Measurements from ENCODE around the gene S100P.

Gene S100P

GRCh38 chr4:6703786-6704185, 10.1 kb downstream of the S100P start:
- peaks cover 81% of the 10 kb centered on the region for H3K79me2 ChIP-seq (ENCODE audit: insufficient read depth, low read length)

DNA sequence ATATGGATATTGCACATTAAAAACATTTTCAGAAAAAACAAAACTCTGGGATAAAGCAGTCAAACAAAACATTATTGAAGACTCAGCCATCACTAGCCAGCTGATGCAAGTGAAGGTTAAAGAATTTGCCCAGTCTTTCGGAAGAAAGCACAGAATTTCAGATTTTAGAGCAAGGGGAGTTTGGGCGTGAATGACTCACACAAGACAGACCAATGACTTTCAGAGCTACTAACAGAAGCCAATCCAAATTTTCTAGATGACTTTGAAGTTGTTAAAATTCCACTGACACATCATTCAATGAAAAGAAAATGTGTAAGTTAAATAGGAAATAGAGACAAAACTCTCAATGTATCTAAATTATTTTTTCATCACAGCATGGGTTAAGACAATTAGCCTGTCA, 12.0 kb downstream of the S100P start:
- Histone ChIP-seq H4K20me1 (ENCODE audit: insufficient read depth, low read length, poor library complexity, severe bottlenecking) (peaks cover 50% of the 10 kb centered on the region), H3K9ac (ENCODE audit: low read depth, low read length, poor library complexity, severe bottlenecking) (peak overlapping the region; percentile 92), H3K9me3 (ENCODE audit: insufficient read depth, low read depth, low read length) (no peaks in the 10 kb centered on the region), H3K4me1 (ENCODE audit: insufficient read depth, low read length, poor library complexity, severe bottlenecking) (peaks cover 54% of the 10 kb centered on the region), H3K36me3 (ENCODE audit: insufficient read depth, low read length) (peaks cover 10% of the 10 kb centered on the region; the same call in 1 of the 2 replicates), H3F3A (ENCODE audit: low read depth) (no peaks in the 10 kb centered on the region), H3K79me2 (ENCODE audit: insufficient read depth, low read length) (peaks cover 81% of the 10 kb centered on the region), H3K27me3 (ENCODE audit: insufficient read depth, low read length, poor library complexity, severe bottlenecking) (no peaks in the 10 kb centered on the region), H3K4me3 (ENCODE audit: low read length, poor library complexity, severe bottlenecking) (peak overlapping the region; percentile 96), H2AFZ (ENCODE audit: low read length) (no peak overlapping the region), H3K9me2 (replicated peaks; ENCODE audit: low read depth, low read length) (no peaks in the 10 kb centered on the region), H3K4me2 (ENCODE audit: low read depth, low read length, poor library complexity, severe bottlenecking) (peak overlapping the region; percentile 99)
- TF ChIP-seq EZH2phosphoT487 (IDR thresholded peaks at IDR 0.05; ENCODE audit: borderline replicate concordance), result no peak
- TF ChIP-seq, protein P1, sequence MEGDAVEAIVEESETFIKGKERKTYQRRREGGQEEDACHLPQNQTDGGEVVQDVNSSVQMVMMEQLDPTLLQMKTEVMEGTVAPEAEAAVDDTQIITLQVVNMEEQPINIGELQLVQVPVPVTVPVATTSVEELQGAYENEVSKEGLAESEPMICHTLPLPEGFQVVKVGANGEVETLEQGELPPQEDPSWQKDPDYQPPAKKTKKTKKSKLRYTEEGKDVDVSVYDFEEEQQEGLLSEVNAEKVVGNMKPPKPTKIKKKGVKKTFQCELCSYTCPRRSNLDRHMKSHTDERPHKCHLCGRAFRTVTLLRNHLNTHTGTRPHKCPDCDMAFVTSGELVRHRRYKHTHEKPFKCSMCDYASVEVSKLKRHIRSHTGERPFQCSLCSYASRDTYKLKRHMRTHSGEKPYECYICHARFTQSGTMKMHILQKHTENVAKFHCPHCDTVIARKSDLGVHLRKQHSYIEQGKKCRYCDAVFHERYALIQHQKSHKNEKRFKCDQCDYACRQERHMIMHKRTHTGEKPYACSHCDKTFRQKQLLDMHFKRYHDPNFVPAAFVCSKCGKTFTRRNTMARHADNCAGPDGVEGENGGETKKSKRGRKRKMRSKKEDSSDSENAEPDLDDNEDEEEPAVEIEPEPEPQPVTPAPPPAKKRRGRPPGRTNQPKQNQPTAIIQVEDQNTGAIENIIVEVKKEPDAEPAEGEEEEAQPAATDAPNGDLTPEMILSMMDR (conservative IDR thresholded peaks at IDR 0.05; ENCODE audit: low read length), result no peak

More at GRCh38 chr4:6703786-6704185, 10.1 kb downstream of the S100P start:
- Histone ChIP-seq H3K9ac (ENCODE audit: low read depth, low read length, poor library complexity, severe bottlenecking) (no peak overlapping the region), H3K4me3 (ENCODE audit: low read length, poor library complexity, severe bottlenecking) (no peak overlapping the region), H3K4me1 (ENCODE audit: insufficient read depth, low read length, poor library complexity, severe bottlenecking) (peaks cover 49% of the 10 kb centered on the region), H2AFZ (ENCODE audit: low read length) (no peak overlapping the region), H3K4me2 (ENCODE audit: low read depth, low read length, poor library complexity, severe bottlenecking) (peak overlapping the region; percentile 99), H3K36me3 (ENCODE audit: insufficient read depth, low read length) (peaks cover 14% of the 10 kb centered on the region; the same call in 1 of the 2 replicates), H4K20me1 (ENCODE audit: insufficient read depth, low read length, poor library complexity, severe bottlenecking) (peaks cover 45% of the 10 kb centered on the region), H3F3A (ENCODE audit: low read depth) (no peaks in the 10 kb centered on the region), H3K9me3 (ENCODE audit: insufficient read depth, low read depth, low read length) (no peaks in the 10 kb centered on the region), H3K27me3 (ENCODE audit: insufficient read depth, low read length, poor library complexity, severe bottlenecking) (no peaks in the 10 kb centered on the region), H3K9me2 (replicated peaks; ENCODE audit: low read depth, low read length) (no peaks in the 10 kb centered on the region)
- TF ChIP-seq EZH2phosphoT487 (IDR thresholded peaks at IDR 0.05; ENCODE audit: borderline replicate concordance), result no peak
- TF ChIP-seq, protein P1 (conservative IDR thresholded peaks at IDR 0.05; ENCODE audit: low read length), result no peak

DNA sequence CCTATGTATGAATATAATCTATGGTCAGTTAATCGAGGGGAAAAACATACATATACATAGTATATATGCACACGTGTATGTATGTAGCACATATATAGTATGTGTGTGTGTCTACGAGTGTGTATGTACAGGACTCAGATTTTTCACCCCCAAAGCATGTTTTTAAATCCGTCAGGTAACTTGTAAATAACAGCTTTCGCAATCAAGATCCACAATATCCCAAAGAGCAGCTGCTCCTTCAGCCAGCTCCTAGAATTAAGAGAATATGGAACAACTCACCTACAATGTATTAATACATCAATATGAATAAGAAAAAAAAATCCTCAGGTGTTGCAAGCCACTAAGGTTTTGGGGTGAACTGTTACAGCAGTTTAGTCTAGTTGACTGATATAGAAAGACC, 12.5 kb downstream of the S100P start:
- Histone ChIP-seq H3K4me3 (ENCODE audit: low read length, poor library complexity, severe bottlenecking) (peak overlapping the region; percentile 96), H3K27me3 (ENCODE audit: insufficient read depth, low read length, poor library complexity, severe bottlenecking) (no peaks in the 10 kb centered on the region), H2AFZ (ENCODE audit: low read length) (no peak overlapping the region), H4K20me1 (ENCODE audit: insufficient read depth, low read length, poor library complexity, severe bottlenecking) (peaks cover 50% of the 10 kb centered on the region), H3F3A (ENCODE audit: low read depth) (no peaks in the 10 kb centered on the region), H3K9me2 (replicated peaks; ENCODE audit: low read depth, low read length) (no peaks in the 10 kb centered on the region), H3K4me2 (ENCODE audit: low read depth, low read length, poor library complexity, severe bottlenecking) (peak overlapping the region; percentile 99), H3K9me3 (ENCODE audit: insufficient read depth, low read depth, low read length) (no peaks in the 10 kb centered on the region), H3K79me2 (ENCODE audit: insufficient read depth, low read length) (peaks cover 79% of the 10 kb centered on the region), H3K9ac (ENCODE audit: low read depth, low read length, poor library complexity, severe bottlenecking) (peak overlapping the region; percentile 92), H3K36me3 (ENCODE audit: insufficient read depth, low read length) (peaks cover 9% of the 10 kb centered on the region; the same call in 1 of the 2 replicates), H3K4me1 (ENCODE audit: insufficient read depth, low read length, poor library complexity, severe bottlenecking) (peaks cover 56% of the 10 kb centered on the region)
- TF ChIP-seq EZH2phosphoT487 (IDR thresholded peaks at IDR 0.05; ENCODE audit: borderline replicate concordance), result no peak
- TF ChIP-seq, protein P1 (conservative IDR thresholded peaks at IDR 0.05; ENCODE audit: low read length), result no peak

Data from Loucy (cell line).